ENCODE measurements around the gene RHOT2.

GRCh38 chr16:716768-717325, 48.9 kb downstream of the RHOT2 start:
- no peak for TF ChIP-seq CTCF (IDR thresholded peaks at IDR 0.05)
- no peak for TF ChIP-seq EP300 (IDR thresholded peaks at IDR 0.05)
